Psoas muscle (tissue), 8 donors: ENCODE data around the gene PDCD10. TPM values are rescaled to one million over a fixed set of nuclear protein-coding genes. Genes with fewer than 3 reads are reported as not detected.
A peak's percentile ranks its signal among the peaks of the same experiment; 100 is the strongest.

Source experiments
- ATAC-seq, 4 donors: fragments of 200-7000 bp; cut with Tn5 transposase; one replicate each; pipeline ENCODE4 v1.9.1; 2020; ENCODE audit warnings: moderate library complexity in 3 of 4, mild to moderate bottlenecking in 2 of 4
- DNase-seq, 2 donors: peaks; one replicate each; pipeline ENCODE4 v3.0.0-alpha.2; 2020
- H3K27ac ChIP-seq: fragments of 200-600 bp; one replicate; pipeline ENCODE4 v1.8.0; 2022
- H3K27me3 ChIP-seq, 3 donors: fragments of 200-600 bp in 1 of 3; one replicate each; pipeline versions ENCODE4 v1.6.1 to v1.8.0; 2013 to 2022; ENCODE audit warnings: low read length in 2 of 3, mild to moderate bottlenecking in 2 of 3, moderate library complexity in 1 of 3; ENCODE audit not compliant: insufficient read depth in 3 of 3
- H3K36me3 ChIP-seq, 2 donors: fragments of 200-600 bp in 1 of 2; one replicate each; pipeline versions ENCODE4 v1.6.1 to v1.8.0; 2013 to 2022; ENCODE audit warnings: low read depth in 1 of 2, mild to moderate bottlenecking in 1 of 2, moderate library complexity in 1 of 2; ENCODE audit not compliant: insufficient read depth in 1 of 2
- H3K4me1 ChIP-seq: fragments of 200-600 bp; one replicate; pipeline ENCODE4 v1.8.0; 2022
- H3K4me3 ChIP-seq: fragments of 200-600 bp; one replicate; pipeline ENCODE4 v1.8.0; 2022; ENCODE audit warnings: mild to moderate bottlenecking
- H3K9me3 ChIP-seq: fragments of 200-600 bp; one replicate; pipeline ENCODE4 v1.8.0; 2022
- WGBS, 3 donors: extraction: QIAGEN DNeasy Blood & Tissue Kit; methylation state at CpG; one replicate each; pipeline versions ENCODE4 v1.1.6 to v1.1.7; 2013; 5-methylcytosine and 5-hydroxymethylcytosine counted together
- intact Hi-C, 2 donors: fragments of 100-400 bp; cut with DNase I; formaldehyde crosslinking; loops; one replicate each; pipeline versions ENCODE4 v1.11.0 to v1.14.2; 2022
- polyA plus RNA-seq, 3 donors: library from polyadenylated mRNA; stranded (reverse); fragments of 200-250 nt; gene quantifications; one replicate each; pipeline ENCODE4 v1.2.3, GENCODE V29; 2013
- total RNA-seq, 4 donors: library from RNA; stranded (reverse); fragmentation: NEBNext Ultra II Directional in 2 of 4; extraction: Animal tissue kit (Norgen Biotek cat#: 25700) in 2 of 4; gene quantifications; one replicate each; pipeline versions ENCODE4 v1.2.1 to v1.2.4, GENCODE V29; 2021 to 2023
- TF ChIP-seq, protein P1 (sequence below): fragments of 200-600 bp; IDR thresholded peaks from one replicate; pipeline ENCODE4 v1.8.0; 2022; ENCODE audit warnings: antibody characterized with exemption
- donor health status: healthy with polysubstance abuse.
- donor health status: DM: no; HTN: no; CAD: no; lungs with moderate emphysema.
- donor health status: Bipolar disorder and iron deficiency.
- donor health status: healthy.
- donor health status: DM: yes; HTN: yes; CAD: no.
- donor health status: DM: no; HTN: no; CAD: no.
- donor health status: DM: no; HTN: no; CAD: no.
- donor health status: DM: yes; HTN: yes; CAD: no.

PDCD10 gene
- total and polyA plus RNA-seq, 7 donors = 16.4 to 47.9 (median 23.6) TPM

DNA sequence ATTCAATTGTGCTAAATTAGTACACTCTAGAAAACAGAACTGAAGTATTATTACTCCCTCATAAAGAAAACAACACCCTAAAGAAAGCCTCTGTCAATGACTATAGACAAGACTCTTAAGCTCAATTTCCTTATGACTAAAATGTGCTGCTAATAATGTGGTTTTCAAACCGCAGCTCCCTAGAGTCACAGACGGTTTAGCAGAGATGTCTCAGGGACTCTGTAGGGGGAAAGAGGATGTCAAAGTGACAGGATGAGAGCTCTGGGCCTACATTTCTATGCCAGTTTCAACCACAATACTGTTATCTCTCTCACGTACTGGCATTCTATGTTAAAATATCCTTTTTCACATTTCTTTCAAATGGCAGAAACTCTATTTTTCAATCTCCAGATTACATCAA is 43.3 kb downstream of the PDCD10 start:
- no peak overlapping the region for H3K4me3 ChIP-seq
- peaks cover 0 to 80% of the 10 kb centered on the region in 2 donors for H3K36me3 ChIP-seq
- no peaks in the 10 kb centered on the region for H3K9me3 ChIP-seq
- no peak overlapping the region for H3K27ac ChIP-seq
- H3K27me3 ChIP-seq = no peaks in the 10 kb centered on the region
- ATAC-seq (no peak), DNase-seq (no peak)
- no peaks in the 10 kb centered on the region for H3K4me1 ChIP-seq
- WGBS, 3 donors = 57 to 88% (median 66%) methylated on average over 3 of the region's 3 CpGs
- intact Hi-C loops = no loop called here
- TF ChIP-seq, protein P1, sequence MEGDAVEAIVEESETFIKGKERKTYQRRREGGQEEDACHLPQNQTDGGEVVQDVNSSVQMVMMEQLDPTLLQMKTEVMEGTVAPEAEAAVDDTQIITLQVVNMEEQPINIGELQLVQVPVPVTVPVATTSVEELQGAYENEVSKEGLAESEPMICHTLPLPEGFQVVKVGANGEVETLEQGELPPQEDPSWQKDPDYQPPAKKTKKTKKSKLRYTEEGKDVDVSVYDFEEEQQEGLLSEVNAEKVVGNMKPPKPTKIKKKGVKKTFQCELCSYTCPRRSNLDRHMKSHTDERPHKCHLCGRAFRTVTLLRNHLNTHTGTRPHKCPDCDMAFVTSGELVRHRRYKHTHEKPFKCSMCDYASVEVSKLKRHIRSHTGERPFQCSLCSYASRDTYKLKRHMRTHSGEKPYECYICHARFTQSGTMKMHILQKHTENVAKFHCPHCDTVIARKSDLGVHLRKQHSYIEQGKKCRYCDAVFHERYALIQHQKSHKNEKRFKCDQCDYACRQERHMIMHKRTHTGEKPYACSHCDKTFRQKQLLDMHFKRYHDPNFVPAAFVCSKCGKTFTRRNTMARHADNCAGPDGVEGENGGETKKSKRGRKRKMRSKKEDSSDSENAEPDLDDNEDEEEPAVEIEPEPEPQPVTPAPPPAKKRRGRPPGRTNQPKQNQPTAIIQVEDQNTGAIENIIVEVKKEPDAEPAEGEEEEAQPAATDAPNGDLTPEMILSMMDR = no peak

DNA sequence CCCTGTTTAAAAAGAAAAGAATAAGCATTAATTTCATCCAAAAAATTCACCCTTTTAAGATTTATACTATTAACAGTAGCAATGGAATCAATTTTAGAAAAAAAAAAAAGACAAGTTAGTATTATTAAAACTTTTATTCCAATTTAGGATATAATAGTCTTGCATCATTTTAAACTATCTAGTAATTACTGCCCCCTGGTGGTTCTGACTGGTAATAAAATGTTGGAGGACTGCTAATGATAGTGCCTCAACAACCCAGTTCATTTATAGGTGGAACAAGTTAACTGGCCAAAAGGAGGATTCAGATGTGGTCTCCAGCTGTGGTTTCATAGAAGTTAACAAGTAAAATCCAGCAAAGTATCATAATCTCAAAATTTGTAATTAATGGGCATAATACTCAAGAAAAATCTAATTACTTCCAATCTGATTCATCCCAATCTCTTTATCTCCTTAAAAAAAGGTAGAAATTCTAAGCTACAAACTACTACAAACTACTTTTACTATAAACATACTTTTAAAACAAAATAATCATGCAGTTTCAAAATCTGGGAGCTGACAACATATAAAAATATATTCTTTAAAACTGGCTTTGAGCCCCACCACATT is 50.2 kb downstream of the PDCD10 start:
- no peaks in the 10 kb centered on the region for H3K4me1 ChIP-seq
- H3K36me3 ChIP-seq = peaks cover 0 to 54% of the 10 kb centered on the region in 2 donors
- intact Hi-C loops = loop anchor here (5.0 to 10.0 kb wide), 2 partner anchors 300 to 302 kb away; partner anchors contain the start of gene ZBBX (in 2 of the 2)
- no peaks in the 10 kb centered on the region for H3K27me3 ChIP-seq
- H3K27ac ChIP-seq = no peak overlapping the region
- TF ChIP-seq, protein P1 = peak; percentile 72
- DNase-seq = no peak
- ATAC-seq = peak in 2 of 4 donors; percentile 65 to 82
- H3K9me3 ChIP-seq = no peaks in the 10 kb centered on the region
- H3K4me3 ChIP-seq = no peak overlapping the region

DNA sequence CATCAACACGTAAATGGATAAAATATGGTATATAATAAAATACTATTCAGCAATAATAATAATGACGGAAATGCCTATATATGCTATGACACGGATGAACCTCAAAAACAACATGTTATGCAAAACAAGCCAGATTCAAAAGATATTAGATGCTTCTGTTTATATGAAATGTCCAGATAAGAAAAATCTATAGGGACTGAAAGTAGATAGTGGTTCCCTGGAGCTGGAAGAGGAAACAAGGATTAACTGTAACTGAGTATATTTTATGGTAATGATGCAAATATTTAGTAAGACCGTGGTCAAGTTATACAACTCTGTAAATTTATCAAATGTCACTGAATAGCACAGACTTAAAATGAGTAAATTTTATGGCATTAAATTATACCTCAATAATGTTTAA is 55.2 kb downstream of the PDCD10 start:
- Histone ChIP-seq H3K36me3 (peaks cover 10 to 45% of the 10 kb centered on the region in 2 donors), H3K4me3 (no peak overlapping the region), H3K9me3 (peaks cover 17% of the 10 kb centered on the region), H3K27ac (no peak overlapping the region), H3K4me1 (no peaks in the 10 kb centered on the region), H3K27me3 (no peaks in the 10 kb centered on the region)
- WGBS, 3 donors = 88 to 91% (median 89%) methylated on average over 4 of the region's 4 CpGs
- no peak for DNase-seq
- ATAC-seq = no peak
- TF ChIP-seq, protein P1 = no peak
- intact Hi-C loops = no loop called here

DNA sequence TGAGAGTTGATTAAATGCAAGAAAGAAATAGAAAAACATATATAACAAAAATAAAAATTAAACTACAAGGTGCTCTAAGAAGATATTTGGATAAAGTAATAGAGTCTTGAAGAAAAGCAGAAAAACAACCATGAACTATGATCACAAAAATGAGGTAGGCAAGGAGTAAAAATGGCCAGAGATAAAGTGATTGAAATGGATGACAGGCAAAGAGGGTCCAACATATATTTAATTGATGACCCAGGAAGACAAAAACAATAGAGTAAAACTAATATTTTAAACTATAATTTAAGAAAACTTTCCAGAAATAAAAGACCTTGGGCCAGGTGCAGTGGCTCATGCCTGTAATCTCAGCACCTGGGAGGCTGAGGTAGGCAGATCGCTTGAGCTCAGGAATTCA is 58.8 kb downstream of the PDCD10 start:
- Histone ChIP-seq H3K27ac (no peak overlapping the region), H3K27me3 (no peaks in the 10 kb centered on the region), H3K36me3 (peaks cover 10 to 27% of the 10 kb centered on the region in 2 donors), H3K9me3 (peaks cover 17% of the 10 kb centered on the region), H3K4me3 (no peak overlapping the region), H3K4me1 (no peaks in the 10 kb centered on the region)
- DNase-seq (no peak), ATAC-seq (no peak)
- WGBS, 3 donors = 94 to 100% (median 100%) methylated on average over 1 of the region's 1 CpG
- intact Hi-C loops = no loop called here
- TF ChIP-seq, protein P1 = no peak

DNA sequence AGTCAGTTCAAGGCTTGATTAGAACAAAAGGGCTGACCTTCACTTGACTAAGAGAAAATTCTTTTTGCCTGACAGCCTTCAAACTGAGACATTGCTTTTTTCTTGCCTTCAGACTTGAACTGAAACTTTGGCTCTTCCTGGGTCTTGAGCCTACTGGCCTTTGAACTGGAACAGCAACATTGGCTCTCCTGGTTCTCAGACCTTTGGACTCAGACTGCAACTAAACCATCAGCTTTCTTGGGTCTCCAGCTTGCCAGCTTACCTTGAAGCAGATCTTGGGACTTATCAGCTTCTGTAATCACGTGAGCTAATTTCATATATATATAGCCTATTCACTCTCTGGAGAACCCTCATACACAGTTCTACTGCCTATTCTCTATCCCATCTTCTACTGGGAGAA is 61.5 kb downstream of the PDCD10 start:
- 90 to 100% (median 98%) methylated on average over 1 of the region's 1 CpG for WGBS, 3 donors
- Histone ChIP-seq H3K4me3 (no peak overlapping the region), H3K36me3 (peaks cover 10 to 22% of the 10 kb centered on the region in 2 donors), H3K27me3 (no peaks in the 10 kb centered on the region), H3K4me1 (no peaks in the 10 kb centered on the region), H3K27ac (no peak overlapping the region), H3K9me3 (peaks cover 17% of the 10 kb centered on the region)
- intact Hi-C loops = no loop called here
- ATAC-seq (no peak), DNase-seq (no peak)
- TF ChIP-seq, protein P1 = no peak
